HG03135 (cell line): Measurements from ENCODE around the gene FAF1.
"Not testable (repeated sequence)": the region's sequence is repeated elsewhere in the genome, so short reads cannot be mapped to it uniquely, and the experiment has no call there.

Experiments used
- ATAC-seq: cut with Tn5 transposase; IDR thresholded peaks from one replicate; pipeline ENCODE4 v1.9.1; 2021; ENCODE audit warnings: mild to moderate bottlenecking, moderate library complexity; ENCODE audit not compliant: unreplicated experiment

The FAF1 gene

GRCh38 chr1:50852889-50853288 lies 107.2 kb downstream of the FAF1 start:
- ATAC-seq, result no peak

DNA sequence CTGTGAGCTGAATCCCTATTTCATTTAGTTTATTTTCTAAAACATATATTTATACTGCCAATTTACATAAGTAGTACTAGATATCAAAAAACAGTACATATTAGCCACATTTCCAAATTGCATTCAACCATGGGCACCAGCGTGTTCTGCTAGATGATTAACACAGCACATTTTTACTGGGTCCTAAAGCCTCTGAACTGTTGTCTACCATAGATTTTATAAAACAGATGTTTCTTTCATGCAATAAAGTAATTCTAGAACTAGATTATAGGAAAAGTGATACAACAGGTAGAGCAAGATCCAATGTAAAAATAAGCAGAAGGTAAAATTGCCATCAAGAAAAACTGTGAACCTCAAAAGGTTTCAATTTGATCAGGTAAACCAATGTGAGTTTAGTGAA lies 108.6 kb downstream of the FAF1 start:
- ATAC-seq, result no peak

DNA sequence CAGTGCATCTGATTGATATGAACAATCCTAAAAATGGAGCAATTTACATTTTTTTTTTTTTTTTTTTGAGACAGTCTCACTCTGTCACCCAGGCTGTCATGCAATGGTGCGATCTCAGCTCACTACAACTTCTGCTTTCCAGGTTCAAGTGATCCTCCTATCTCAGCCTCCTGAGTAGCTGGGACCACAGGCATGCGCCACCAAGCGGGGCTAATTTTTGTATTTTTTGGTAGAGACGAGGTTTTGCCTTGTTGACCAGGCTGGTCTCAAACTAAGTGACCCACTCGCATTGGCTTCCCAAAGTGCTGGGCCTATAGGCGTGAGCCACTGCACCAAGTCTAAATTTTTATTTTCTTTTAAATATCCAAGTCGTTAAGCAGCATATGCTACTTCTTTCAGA lies 109.0 kb downstream of the FAF1 start:
- ATAC-seq, result no peak

GRCh38 chr1:50847303-50847702 lies 112.8 kb downstream of the FAF1 start:
- no peak for ATAC-seq

DNA sequence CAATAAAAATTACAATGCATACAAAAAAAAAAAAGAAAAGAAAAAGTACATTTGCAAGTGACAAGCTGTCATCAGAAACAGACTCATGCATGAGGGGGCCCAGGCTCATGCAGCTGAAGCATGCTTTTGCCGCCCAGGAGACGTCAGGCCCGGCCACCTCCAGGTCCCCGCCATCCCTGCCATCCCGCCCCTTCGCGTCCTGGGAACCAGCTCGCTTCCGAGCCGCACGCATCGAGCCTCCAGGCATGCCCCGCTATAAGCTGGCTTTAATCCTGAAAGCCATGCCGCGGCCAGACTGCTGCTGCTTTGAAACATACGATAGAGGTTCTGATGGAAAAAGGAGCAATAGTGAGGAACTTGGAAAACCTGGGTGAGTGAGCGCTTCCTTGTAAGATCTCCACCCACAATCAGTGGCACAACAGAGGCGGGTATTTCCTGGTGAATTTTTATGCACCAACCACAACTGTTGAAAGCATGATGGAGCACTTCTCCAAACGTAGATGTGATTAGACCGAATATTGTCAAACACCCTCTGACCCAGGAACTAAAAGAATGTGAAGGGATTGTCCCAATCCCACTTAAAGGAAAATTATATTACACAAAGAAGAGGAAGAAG lies 113.7 kb downstream of the FAF1 start:
- no peak for ATAC-seq

DNA sequence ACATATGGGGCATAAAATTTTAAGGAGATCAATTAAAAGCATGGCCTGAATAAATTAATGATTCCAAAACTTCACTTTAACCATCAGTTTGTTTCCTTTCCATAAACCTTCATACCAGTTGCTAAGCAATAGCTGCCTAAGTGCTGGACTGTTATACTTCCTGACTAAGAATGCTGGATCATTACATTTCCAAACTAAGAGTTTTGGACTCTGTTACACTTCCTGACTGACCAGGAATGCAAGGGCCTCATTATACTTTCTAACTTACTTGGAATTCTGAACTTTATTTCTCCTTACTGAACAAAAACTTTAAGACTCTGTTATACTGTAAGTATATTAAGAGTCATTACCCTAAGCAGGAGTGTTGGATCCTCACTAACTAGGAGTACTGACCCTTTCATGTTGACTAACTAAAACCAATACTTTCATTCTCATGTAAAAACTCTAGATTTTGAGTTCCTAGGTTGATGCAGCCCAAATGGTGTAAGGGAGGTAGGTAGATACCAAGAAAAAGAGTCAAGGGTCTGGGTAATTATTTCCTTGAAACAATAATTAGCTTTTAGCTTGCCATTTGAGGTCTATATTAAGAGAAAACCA lies 118.2 kb downstream of the FAF1 start:
- ATAC-seq, result no peak

GRCh38 chr1:50836117-50836516 lies 124.0 kb downstream of the FAF1 start:
- ATAC-seq, result no peak

DNA sequence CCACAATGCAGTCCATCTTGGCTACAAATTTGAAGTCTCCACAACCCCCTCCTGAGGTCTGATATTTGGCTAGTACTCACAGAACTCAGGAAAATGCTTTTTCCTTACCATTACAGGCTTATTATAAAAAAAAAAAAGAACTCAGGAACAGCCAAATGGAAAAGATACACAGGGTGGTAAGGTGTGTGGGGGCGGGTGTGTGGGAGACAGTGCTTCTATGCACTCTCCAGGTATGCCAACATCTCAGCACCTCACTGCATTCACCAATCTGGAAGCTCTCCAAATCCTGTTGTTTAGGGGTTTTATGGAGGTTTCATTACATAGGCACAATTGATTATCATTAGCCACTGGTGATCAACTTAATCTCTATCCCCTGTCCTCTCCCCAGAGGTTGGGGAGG lies 126.9 kb downstream of the FAF1 start:
- ATAC-seq, result no peak

DNA sequence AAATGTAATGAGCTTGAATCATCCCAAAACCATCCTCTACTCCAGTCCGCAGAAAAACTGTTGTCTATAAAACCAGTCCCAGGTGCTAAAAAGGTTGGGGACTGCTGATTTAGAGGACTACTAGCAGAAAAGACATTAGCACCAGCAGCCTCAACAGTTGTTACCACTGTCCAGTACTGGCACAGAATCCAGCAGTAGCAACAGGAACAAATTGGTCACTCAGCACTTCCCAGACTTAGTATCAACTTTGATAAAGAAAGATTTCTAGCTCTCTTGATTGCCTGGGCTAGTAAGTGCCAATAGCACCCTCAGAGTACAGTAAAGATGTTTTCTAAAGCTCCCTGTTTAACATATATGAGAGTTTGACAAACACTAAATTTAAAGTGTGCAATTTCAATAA lies 127.9 kb downstream of the FAF1 start:
- no peak for ATAC-seq

DNA sequence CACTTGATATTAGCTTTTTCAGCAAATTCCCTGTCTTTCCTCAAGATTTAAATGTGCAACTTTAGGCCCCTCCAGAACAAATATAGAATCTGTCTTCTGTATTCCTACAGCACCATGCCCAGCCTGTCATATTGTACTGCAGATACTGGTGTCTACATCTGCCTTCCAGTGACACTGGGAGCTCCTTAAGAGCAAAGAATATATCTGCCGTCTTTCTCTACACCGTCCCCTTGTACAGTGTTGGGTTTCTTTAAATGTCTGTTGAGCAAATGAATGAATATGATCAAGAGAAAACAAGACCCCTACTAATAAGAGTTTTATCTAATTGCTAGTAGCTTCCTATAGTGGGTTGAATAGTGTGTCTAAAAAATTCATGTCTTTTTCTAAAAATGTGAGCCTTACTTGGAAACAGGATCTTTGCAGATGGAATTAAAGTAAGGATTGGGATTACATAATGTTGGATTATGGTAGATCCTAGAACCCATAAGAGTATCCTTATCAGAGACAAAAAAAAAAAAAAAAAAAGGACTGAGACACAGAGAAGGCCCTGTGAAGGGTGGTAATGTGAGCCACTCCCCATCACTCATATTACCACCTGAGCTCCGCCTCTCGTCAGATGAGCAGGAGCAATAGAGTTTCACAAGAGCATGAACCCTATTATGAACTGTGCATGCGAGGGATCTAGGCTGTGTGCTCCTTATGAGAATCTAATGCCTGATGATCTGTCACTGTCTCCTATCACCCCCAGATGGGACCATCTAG lies 128.6 kb downstream of the FAF1 start:
- no peak for ATAC-seq

GRCh38 chr1:50830621-50831020 lies 129.4 kb downstream of the FAF1 start:
- ATAC-seq, result no peak

DNA sequence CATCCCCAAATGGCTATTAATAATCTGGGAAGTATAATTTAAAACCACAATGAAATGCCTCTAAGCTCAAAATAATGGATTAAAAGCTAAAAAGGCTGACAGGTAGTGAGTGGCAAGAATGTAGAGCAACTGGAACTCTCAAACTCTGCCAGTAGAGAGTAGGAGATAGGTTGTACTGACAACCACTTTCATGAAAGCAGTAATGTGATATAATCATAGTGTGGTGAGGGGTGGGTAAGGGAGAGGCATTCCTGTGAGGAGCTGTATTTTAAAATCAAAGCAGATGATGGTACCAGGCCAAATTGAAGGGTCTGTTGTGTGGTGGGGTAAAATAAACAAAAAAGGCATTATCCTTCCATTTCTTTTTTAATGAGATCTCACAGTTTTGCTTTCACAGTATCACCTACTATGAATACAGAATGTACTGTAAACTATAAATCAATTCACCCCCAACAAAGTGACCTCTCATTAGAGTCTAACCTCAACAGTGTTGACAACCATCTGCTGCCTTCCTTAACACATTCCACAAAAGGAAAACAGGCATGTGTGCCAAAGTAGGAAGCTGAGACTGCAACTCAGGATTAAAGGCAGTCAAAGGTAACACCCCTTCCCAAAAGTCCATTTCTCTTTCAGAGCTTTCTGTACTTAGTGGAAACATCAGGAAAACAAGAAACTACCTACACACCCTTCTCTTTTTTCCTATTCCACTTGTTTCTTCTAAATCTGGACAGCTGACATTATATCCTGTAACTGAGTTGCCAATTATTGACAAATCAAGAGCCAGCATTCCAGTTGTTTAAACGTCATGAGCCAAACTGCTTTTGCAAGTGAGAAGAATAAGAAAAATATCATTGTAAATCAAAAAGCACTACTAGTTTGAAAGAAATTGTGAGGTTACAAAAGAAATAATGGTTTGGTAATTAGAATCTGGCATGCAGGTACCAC lies 130.8 kb downstream of the FAF1 start:
- ATAC-seq, result no peak

DNA sequence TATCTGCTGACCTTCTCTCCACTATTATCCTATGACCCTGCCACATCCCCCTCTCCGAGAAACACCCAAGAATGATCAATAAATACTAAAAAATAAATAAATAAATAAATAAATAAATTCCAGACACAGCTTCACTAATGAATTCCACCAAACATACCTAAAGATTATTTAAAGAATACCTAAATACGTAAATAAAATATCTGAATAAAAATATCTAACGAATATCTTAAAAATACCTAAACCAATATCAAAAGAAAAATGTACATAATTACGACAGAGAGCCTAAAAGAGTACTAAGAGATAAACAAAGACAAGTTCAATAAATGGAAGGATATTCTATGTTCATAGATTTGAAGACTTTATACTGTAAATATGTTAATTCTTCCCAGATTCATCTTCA lies 132.5 kb downstream of the FAF1 start:
- ATAC-seq, result no peak

GRCh38 chr1:50826792-50827191 lies 133.3 kb downstream of the FAF1 start:
- ATAC-seq, result not testable (repeated sequence)

- ATAC-seq, result no peak
These were observed 137.9 kb downstream of the FAF1 start for GRCh38 chr1:50822035-50822776.

DNA sequence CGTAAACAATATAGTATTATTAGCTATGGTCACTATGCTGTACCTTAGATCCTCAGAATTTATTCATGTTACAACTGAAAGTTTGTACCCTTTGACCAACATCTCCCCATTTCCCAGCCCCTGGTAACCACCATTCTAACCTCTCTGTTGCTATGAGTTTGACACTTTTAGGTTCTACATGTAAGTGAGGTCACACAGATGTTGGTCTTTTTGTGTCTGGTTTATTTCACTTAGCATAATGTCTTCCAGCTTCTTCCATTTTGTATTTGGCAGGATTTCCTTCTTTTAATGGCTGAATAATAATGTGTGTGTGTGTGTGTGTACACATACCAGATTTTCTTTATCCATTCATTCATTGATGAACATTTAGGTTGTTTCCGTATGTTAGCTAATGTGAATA lies 139.5 kb downstream of the FAF1 start:
- no peak for ATAC-seq

DNA sequence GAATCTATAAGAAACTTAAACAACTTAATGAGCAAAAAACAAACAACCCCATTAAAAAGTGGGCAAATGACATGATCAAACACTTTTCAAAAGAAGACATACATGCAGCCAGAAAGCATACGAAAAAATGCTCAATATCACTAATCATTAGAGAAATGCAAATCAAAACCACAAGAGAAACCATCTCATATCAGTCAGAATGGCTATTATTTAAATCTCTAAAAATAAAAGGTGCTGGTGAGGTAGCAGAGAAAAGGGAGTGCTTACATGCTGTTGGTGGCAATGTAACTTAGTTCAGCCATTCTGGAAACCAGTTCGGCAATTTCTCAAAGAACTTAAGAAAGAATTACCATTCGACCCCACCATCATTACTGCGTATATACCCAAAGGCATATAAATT lies 147.7 kb downstream of the FAF1 start:
- no peak for ATAC-seq

GRCh38 chr1:50808296-50808695 lies 151.8 kb downstream of the FAF1 start:
- ATAC-seq, result no peak

GRCh38 chr1:50796272-50796671 lies 163.8 kb downstream of the FAF1 start:
- no peak for ATAC-seq

GRCh38 chr1:50793521-50793920 lies 166.5 kb downstream of the FAF1 start:
- no peak for ATAC-seq

GRCh38 chr1:50787266-50787665 lies 172.8 kb downstream of the FAF1 start:
- ATAC-seq, result no peak
